ENCODE results near the gene EIF3K. TPM values are rescaled to one million over a fixed set of nuclear protein-coding genes. Genes with fewer than 3 reads are reported as not detected.

Gene EIF3K
- total and polyA plus RNA-seq, 10 of the 15 experiments (the other 5 are each of a cell fraction or from before 2014, with no cell fraction given), result 330 to 927 (median 436) TPM

GRCh38 chr19:38617764-38618589 is 1.0 kb upstream of the EIF3K start, which contains the start of gene MAP4K1:
MAP4K1 (minus strand) TSS chr19:38617953; CDS start chr19:38617895, 58 bp downstream.
- ChIA-PET SMC1A (ENCODE audit: uncharacterized antibody, unreplicated experiment) (interaction anchor here (0.8 to 7.0 kb wide), 19 partner anchors 9 to 313 kb away, joined by 3 to 85 read pairs (median 6); partner anchors contain the start of genes ACTN4, FAM98C, MRPS12 and SARS2), POLR2A (interaction anchor here (0.5 to 6.2 kb wide), 24 partner anchors 12 to 826 kb away, joined by 3 to 135 read pairs (median 4); partner anchors contain the start of genes ACTN4, ECH1, FAM98C and MRPS12), RAD21 (ENCODE audit: unreplicated experiment) (interaction anchor here (0.6 to 5.6 kb wide), 20 partner anchors 11 to 1324 kb away, joined by 3 to 135 read pairs (median 6); partner anchors contain the start of genes ACTN4, ECH1, FAM98C and MRPS12), CTCF (interaction anchor here (0.5 to 6.5 kb wide), 15 partner anchors 11 to 312 kb away, joined by 3 to 74 read pairs (median 6); partner anchors contain the start of genes ACTN4, FAM98C, MRPS12 and RINL)
- no peaks in the 10 kb centered on the region for H4K20me1 ChIP-seq (ENCODE audit: control insufficient read depth, insufficient read depth)
- H3K27me3 ChIP-seq (replicated peaks in 1 of 2; ENCODE audit: control insufficient read depth in 2 of 2, insufficient read depth in 2 of 2, low read length in 1 of 2), result no peaks in the 10 kb centered on the region
- in situ Hi-C loops (cut with MboI) (loop anchor here (5.0 kb wide), 1 partner anchor 56 kb away; no protein-coding TSS in a partner anchor), intact Hi-C loops (cut with micrococcal nuclease; ENCODE audit: unreplicated experiment) (loop anchor here (1.0 to 2.0 kb wide), 2 partner anchors 61 to 73 kb away; no protein-coding TSS in a partner anchor)
- ATAC-seq (peak; percentile 88), FAIRE-seq (peak; percentile 84), DNase-seq (ENCODE audit: low read depth, low spot score) (peak; percentile 88)
- peaks cover 10 to 16% of the 10 kb centered on the region in 2 experiments for H3K36me3 ChIP-seq (ENCODE audit: control insufficient read depth in 2 of 2, insufficient read depth in 2 of 2, low read length in 1 of 2)
- peaks cover 51% of the 10 kb centered on the region for H3K79me2 ChIP-seq (ENCODE audit: control insufficient read depth, insufficient read depth, low read length)
- no TSS peak for BruUV-seq (replicated peaks)
- H3K9me3 ChIP-seq (replicated peaks; ENCODE audit: control insufficient read depth, insufficient read depth, low read length), result no peaks in the 10 kb centered on the region
- 3% methylated on average over 25 of the region's 28 CpGs for WGBS (ENCODE audit: insufficient coverage, insufficient replicate concordance, low lambda C conversion rate, missing lambda C conversion rate)
- H3K4me1 ChIP-seq (ENCODE audit: control insufficient read depth, insufficient read depth, low read length), result peaks cover 12% of the 10 kb centered on the region
- H3K4me3 ChIP-seq, result peak within 1 kb of the TSS; percentile 84
- peak within 1 kb of the TSS; percentile 92 for H3K9ac ChIP-seq (ENCODE audit: control insufficient read depth, insufficient read depth, low read length)
- H3K27ac ChIP-seq (ENCODE audit: control insufficient read depth, insufficient read depth), result peak within 1 kb of the TSS; percentile 98
- H3K4me2 ChIP-seq (ENCODE audit: control insufficient read depth, insufficient read depth), result peak within 1 kb of the TSS; percentile 85
- H2AFZ ChIP-seq (ENCODE audit: control insufficient read depth, low read depth, low read length), result peak within 1 kb of the TSS; percentile 71
- peak; percentile 73 for TF ChIP-seq DPF2 (IDR thresholded peaks at IDR 0.05)
- peak; percentile 56 for TF ChIP-seq ATF7 (IDR thresholded peaks at IDR 0.05; ENCODE audit: low read depth)
- peak; percentile 64 for TF ChIP-seq SP1 (IDR thresholded peaks at IDR 0.05; ENCODE audit: low read depth, low read length)
- TF ChIP-seq LARP7 (IDR thresholded peaks at IDR 0.05), result peak; percentile 68; the same call in 1 of the 2 replicates
- TF ChIP-seq SUPT20H (IDR thresholded peaks at IDR 0.05; ENCODE audit: borderline replicate concordance, control insufficient read depth, low read depth, low read length), result no peak
- peak; percentile 23; the same call in 1 of the 2 replicates for TF ChIP-seq CREM (IDR thresholded peaks at IDR 0.05; ENCODE audit: low read depth)
- peak; percentile 10 to 57; a peak in 1 of 4 replicates for TF ChIP-seq EP300 (IDR thresholded peaks at IDR 0.05; ENCODE audit: borderline replicate concordance in 1 of 2, control insufficient read depth in 1 of 2, low read depth in 2 of 2, low read length in 2 of 2)
- TF ChIP-seq SREBF1 (IDR thresholded peaks at IDR 0.05; ENCODE audit: low read length), result no peak
- no peak for TF ChIP-seq KDM1A (IDR thresholded peaks at IDR 0.05; ENCODE audit: borderline replicate concordance)
- TF ChIP-seq CBX3 (IDR thresholded peaks at IDR 0.05; ENCODE audit: borderline replicate concordance, low read depth), result no peak
- TF ChIP-seq TCF12 (IDR thresholded peaks at IDR 0.05; ENCODE audit: low read depth, low read length), result peak; percentile 88
- 0 out of 2 replicates have a peak, but pooled peaks have one; percentile 62 for TF ChIP-seq YBX1 (IDR thresholded peaks at IDR 0.05)
- TF ChIP-seq GATAD2B (conservative IDR thresholded peaks at IDR 0.05; ENCODE audit: low read depth), result peak; percentile 95
- TF ChIP-seq ZBTB11 (CRISPR knock-in tag; IDR thresholded peaks at IDR 0.05), result no peak
- peak; percentile 26 to 66 for TF ChIP-seq IKZF2 (IDR thresholded peaks at IDR 0.05)
- no peak for TF ChIP-seq ZNF274 (IDR thresholded peaks at IDR 0.05; ENCODE audit: insufficient read depth, insufficient read length)
- TF ChIP-seq BACH1 (IDR thresholded peaks at IDR 0.05; ENCODE audit: borderline replicate concordance), result peak; percentile 48
- peak; percentile 64 for TF ChIP-seq TCF3 (IDR thresholded peaks at IDR 0.05; ENCODE audit: borderline replicate concordance, insufficient read depth, low read depth, low read length)
- peak; percentile 64 for TF ChIP-seq IKZF1 (conservative IDR thresholded peaks at IDR 0.05)
- TF ChIP-seq BHLHE40 (IDR thresholded peaks at IDR 0.05; ENCODE audit: borderline replicate concordance in 1 of 2, low read depth in 2 of 2, low read length in 1 of 2), result peak; percentile 82 to 83

Data from GM12878 (cell line).